Neural progenitor cell (in vitro differentiated cells): ENCODE results near the gene SEMA3C. TPM values are rescaled to one million over a fixed set of nuclear protein-coding genes. Genes with fewer than 3 reads are reported as not detected.

Source experiments
- DNase-seq: peaks from one replicate; pipeline ENCODE4 v3.0.0-alpha.2; 2016; ENCODE audit warnings: low spot score
- H2AFZ ChIP-seq: fragments of 200-600 bp; sonication (generic); replicated peaks from 2 replicates; pipeline ENCODE4 v1.6.1; 2016; ENCODE audit warnings: antibody characterized with exemption
- H3F3A ChIP-seq: fragments of 200-600 bp; sonication (generic); 2 replicates; pipeline ENCODE4 v1.6.1; 2016; ENCODE audit warnings: antibody characterized with exemption, low read depth
- H3K27ac ChIP-seq: fragments of 200-600 bp; sonication (generic); 2 replicates; pipeline ENCODE4 v1.5.1; 2016; ENCODE audit warnings: mild to moderate bottlenecking
- H3K27me3 ChIP-seq: fragments of 200-600 bp; sonication (generic); 2 replicates; pipeline ENCODE4 v1.6.1; 2016; ENCODE audit warnings: mild to moderate bottlenecking, moderate library complexity
- H3K36me3 ChIP-seq: fragments of 200-600 bp; sonication (generic); 2 replicates; pipeline ENCODE4 v1.5.1; 2016
- H3K4me1 ChIP-seq: fragments of 200-600 bp; sonication (generic); 2 replicates; pipeline ENCODE4 v1.6.1; 2016; ENCODE audit warnings: mixed run types
- H3K4me2 ChIP-seq: fragments of 200-600 bp; sonication (generic); 2 replicates; pipeline ENCODE4 v1.6.1; 2016
- H3K4me3 ChIP-seq: fragments of 200-600 bp; sonication (generic); 2 replicates; pipeline ENCODE4 v1.5.1; 2016
- H3K79me2 ChIP-seq: fragments of 200-600 bp; sonication (generic); 2 replicates; pipeline ENCODE4 v1.6.1; 2016; ENCODE audit warnings: low read depth
- H3K9ac ChIP-seq: fragments of 200-600 bp; sonication (generic); 2 replicates; pipeline ENCODE4 v1.6.1; 2016
- H3K9me3 ChIP-seq: fragments of 200-600 bp; sonication (generic); 2 replicates; pipeline ENCODE4 v1.5.1; 2016; ENCODE audit warnings: low read depth
- H4K20me1 ChIP-seq: fragments of 200-600 bp; sonication (generic); 2 replicates; pipeline ENCODE4 v1.6.1; 2016; ENCODE audit warnings: low read depth
- H3K27ac Mint-ChIP-seq: 3 replicates; pipeline ENCODE4 v1.8.0; 2021; ENCODE audit warnings: mixed read lengths
- H3K27me3 Mint-ChIP-seq: 2 replicates; pipeline ENCODE4 v1.8.0; 2022; ENCODE audit warnings: low read depth, mild to moderate bottlenecking, inconsistent platforms, moderate library complexity, mixed read lengths; ENCODE audit not compliant: insufficient read depth
- H3K36me3 Mint-ChIP-seq: 3 replicates; pipeline ENCODE4 v1.8.0; 2021; ENCODE audit warnings: mixed read lengths
- H3K4me1 Mint-ChIP-seq: 3 replicates; pipeline ENCODE4 v1.8.0; 2021; ENCODE audit warnings: mixed read lengths
- H3K4me3 Mint-ChIP-seq: 3 replicates; pipeline ENCODE4 v1.8.0; 2021; ENCODE audit warnings: mild to moderate bottlenecking, moderate library complexity, mixed read lengths
- H3K9me3 Mint-ChIP-seq: 3 replicates; pipeline ENCODE4 v1.8.0; 2020; ENCODE audit warnings: mixed read lengths
- CTCF ChIP-seq: fragments of 200-600 bp; sonication (generic); IDR thresholded peaks from 2 replicates; pipeline ENCODE4 v1.5.1; 2017; ENCODE audit warnings: antibody characterized with exemption, mild to moderate bottlenecking
- EZH2 ChIP-seq: fragments of 200-600 bp; sonication (generic); IDR thresholded peaks from 2 replicates; pipeline ENCODE4 v1.6.1; 2017; ENCODE audit warnings: antibody characterized with exemption, mild to moderate bottlenecking, moderate library complexity
- EZH2phosphoT487 ChIP-seq: fragments of 200-600 bp; sonication (generic); IDR thresholded peaks from 2 replicates; pipeline ENCODE4 v1.6.1; 2017; ENCODE audit warnings: antibody characterized with exemption
- total RNA-seq: library from RNA; depleted of rRNA; stranded (reverse); fragments of >200 nt; gene quantifications from 2 replicates; pipeline ENCODE4 v1.2.3, GENCODE V29; 2015; ENCODE audit warnings: low replicate concordance

SEMA3C gene
- total RNA-seq, 1 donor from 2014 or later = 0.54 TPM

DNA sequence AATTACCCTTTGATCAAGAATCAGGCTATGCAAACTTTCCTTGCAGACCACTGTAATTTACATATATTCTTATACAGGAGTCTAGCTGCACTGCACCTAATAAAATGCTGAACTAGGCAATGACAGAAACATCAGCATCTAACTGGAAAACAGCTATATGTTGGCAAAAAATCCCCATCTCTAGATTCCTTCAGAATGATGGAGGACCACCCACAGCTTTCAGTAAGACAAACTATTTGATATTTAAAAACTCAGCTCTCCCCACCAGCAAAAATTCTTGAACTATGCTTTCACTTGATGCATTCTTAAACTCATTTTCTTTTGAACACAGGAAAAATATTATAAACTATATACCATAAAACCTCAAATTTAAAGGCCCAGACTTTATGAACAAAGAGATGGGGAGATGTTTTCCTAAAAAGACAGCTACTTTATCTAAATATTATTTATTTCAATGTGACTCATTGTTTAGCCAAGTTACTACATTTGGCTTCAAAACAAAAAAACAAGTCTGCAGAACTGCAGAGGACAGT, 77.4 kb downstream of the SEMA3C start:
- no peak overlapping the region for H2AFZ ChIP-seq
- no peaks in the 10 kb centered on the region for H3K36me3 ChIP-seq
- no peaks in the 10 kb centered on the region for H3K79me2 ChIP-seq
- peaks cover 64% of the 10 kb centered on the region for H3K4me1 Mint-ChIP-seq
- no peaks in the 10 kb centered on the region for H3K27me3 ChIP-seq
- H3K9me3 Mint-ChIP-seq = no peaks in the 10 kb centered on the region
- peak overlapping the region; percentile 77 for H3K27ac Mint-ChIP-seq
- H3K9ac ChIP-seq = no peak overlapping the region
- H4K20me1 ChIP-seq = no peaks in the 10 kb centered on the region
- no peaks in the 10 kb centered on the region for H3F3A ChIP-seq
- no peak for DNase-seq
- peak overlapping the region; percentile 62 for H3K4me3 Mint-ChIP-seq
- H3K27me3 Mint-ChIP-seq = peaks cover 2% of the 10 kb centered on the region
- TF ChIP-seq EZH2phosphoT487 (no peak), CTCF (no peak), EZH2 (no peak)
- peaks cover 9% of the 10 kb centered on the region for H3K4me1 ChIP-seq
- H3K36me3 Mint-ChIP-seq = no peaks in the 10 kb centered on the region
- H3K27ac ChIP-seq = no peak overlapping the region
- H3K4me3 ChIP-seq = no peak overlapping the region
- H3K9me3 ChIP-seq = no peaks in the 10 kb centered on the region
- peak overlapping the region; percentile 11 for H3K4me2 ChIP-seq

GRCh38 chr7:80840681-80841080, 78.2 kb downstream of the SEMA3C start:
- Histone ChIP-seq H4K20me1 (no peaks in the 10 kb centered on the region), H3K4me3 (no peak overlapping the region), H2AFZ (no peak overlapping the region), H3K36me3 (no peaks in the 10 kb centered on the region), H3F3A (no peaks in the 10 kb centered on the region), H3K27me3 (no peaks in the 10 kb centered on the region), H3K9ac (no peak overlapping the region), H3K27ac (no peak overlapping the region), H3K4me2 (no peak overlapping the region), H3K4me1 (peaks cover 9% of the 10 kb centered on the region), H3K9me3 (no peaks in the 10 kb centered on the region), H3K79me2 (no peaks in the 10 kb centered on the region)
- H3K27ac Mint-ChIP-seq = peak overlapping the region; percentile 52
- no peaks in the 10 kb centered on the region for H3K36me3 Mint-ChIP-seq
- no peaks in the 10 kb centered on the region for H3K9me3 Mint-ChIP-seq
- H3K4me1 Mint-ChIP-seq = peaks cover 58% of the 10 kb centered on the region
- peaks cover 2% of the 10 kb centered on the region for H3K27me3 Mint-ChIP-seq
- DNase-seq = no peak
- no peak for TF ChIP-seq EZH2phosphoT487
- no peak for TF ChIP-seq EZH2
- no peak for TF ChIP-seq CTCF
- no peak overlapping the region for H3K4me3 Mint-ChIP-seq

GRCh38 chr7:80839855-80840254, 79.0 kb downstream of the SEMA3C start:
- no peaks in the 10 kb centered on the region for H3K36me3 Mint-ChIP-seq
- peaks cover 2% of the 10 kb centered on the region for H3K27me3 Mint-ChIP-seq
- TF ChIP-seq CTCF (no peak), EZH2phosphoT487 (no peak), EZH2 (no peak)
- Histone ChIP-seq H3K36me3 (no peaks in the 10 kb centered on the region), H3F3A (no peaks in the 10 kb centered on the region), H3K27ac (no peak overlapping the region), H3K27me3 (no peaks in the 10 kb centered on the region), H3K9me3 (no peaks in the 10 kb centered on the region), H3K4me2 (no peak overlapping the region), H4K20me1 (no peaks in the 10 kb centered on the region), H3K9ac (no peak overlapping the region), H2AFZ (no peak overlapping the region), H3K4me3 (no peak overlapping the region), H3K79me2 (no peaks in the 10 kb centered on the region), H3K4me1 (peaks cover 9% of the 10 kb centered on the region)
- H3K9me3 Mint-ChIP-seq = no peaks in the 10 kb centered on the region
- no peak for DNase-seq
- no peak overlapping the region for H3K4me3 Mint-ChIP-seq
- H3K4me1 Mint-ChIP-seq = peaks cover 54% of the 10 kb centered on the region
- no peak overlapping the region for H3K27ac Mint-ChIP-seq
